Measurements from ENCODE around the gene PANK4. TPM values are rescaled to one million over a fixed set of nuclear protein-coding genes. Genes with fewer than 3 reads are reported as not detected.

PANK4 gene
- total RNA-seq, 6 experiments from 2014 or later, result 20.6 to 26.4 (median 24.0) TPM

GRCh38 chr1:2508180-2508579 is 18.2 kb downstream of the PANK4 start:
- H3K9me3 Mint-ChIP-seq, result no peaks in the 10 kb centered on the region
- H3K27ac Mint-ChIP-seq, result no peak overlapping the region
- no peak overlapping the region for H3K4me3 Mint-ChIP-seq
- no peak for DNase-seq
- TF ChIP-seq CTCF (IDR thresholded peaks at IDR 0.05), result no peak
- H3K4me1 Mint-ChIP-seq (ENCODE audit: low read depth), result no peaks in the 10 kb centered on the region
- peaks cover 7% of the 10 kb centered on the region for H3K27me3 Mint-ChIP-seq (ENCODE audit: insufficient read depth)
- H3K36me3 Mint-ChIP-seq (ENCODE audit: low read depth), result peaks cover 5% of the 10 kb centered on the region; the same call in 1 of the 2 replicates

GRCh38 chr1:2507744-2508155 is 18.6 kb downstream of the PANK4 start:
- no peaks in the 10 kb centered on the region for H3K4me1 Mint-ChIP-seq (ENCODE audit: low read depth)
- TF ChIP-seq CTCF (IDR thresholded peaks at IDR 0.05), result no peak
- no peak overlapping the region for H3K4me3 Mint-ChIP-seq
- peaks cover 5% of the 10 kb centered on the region; the same call in 1 of the 2 replicates for H3K36me3 Mint-ChIP-seq (ENCODE audit: low read depth)
- H3K27ac Mint-ChIP-seq, result no peak overlapping the region
- H3K27me3 Mint-ChIP-seq (ENCODE audit: insufficient read depth), result peaks cover 10% of the 10 kb centered on the region
- DNase-seq, result no peak
- no peaks in the 10 kb centered on the region for H3K9me3 Mint-ChIP-seq

GRCh38 chr1:2506901-2507565 is 19.4 kb downstream of the PANK4 start:
- Mint-ChIP-seq H3K9me3 (no peaks in the 10 kb centered on the region), H3K4me1 (ENCODE audit: low read depth) (no peaks in the 10 kb centered on the region), H3K4me3 (no peak overlapping the region), H3K36me3 (ENCODE audit: low read depth) (peaks cover 5% of the 10 kb centered on the region; the same call in 1 of the 2 replicates), H3K27ac (no peak overlapping the region), H3K27me3 (ENCODE audit: insufficient read depth) (peaks cover 11% of the 10 kb centered on the region)
- no peak for TF ChIP-seq CTCF (IDR thresholded peaks at IDR 0.05)
- no peak for DNase-seq

- H3K4me1 Mint-ChIP-seq (ENCODE audit: low read depth), result no peaks in the 10 kb centered on the region
- DNase-seq, result no peak
- H3K9me3 Mint-ChIP-seq, result no peaks in the 10 kb centered on the region
- no peak overlapping the region for H3K27ac Mint-ChIP-seq
- no peak for TF ChIP-seq CTCF (IDR thresholded peaks at IDR 0.05)
- no peak overlapping the region for H3K4me3 Mint-ChIP-seq
- H3K27me3 Mint-ChIP-seq (ENCODE audit: insufficient read depth), result peaks cover 11% of the 10 kb centered on the region
- peaks cover 5% of the 10 kb centered on the region; the same call in 1 of the 2 replicates for H3K36me3 Mint-ChIP-seq (ENCODE audit: low read depth)
Measured at GRCh38 chr1:2506007-2506860, 20.2 kb downstream of the PANK4 start.

- H3K9me3 Mint-ChIP-seq, result no peaks in the 10 kb centered on the region
- no peak overlapping the region for H3K4me3 Mint-ChIP-seq
- H3K27ac Mint-ChIP-seq, result no peak overlapping the region
- H3K36me3 Mint-ChIP-seq (ENCODE audit: low read depth), result peaks cover 5% of the 10 kb centered on the region; the same call in 1 of the 2 replicates
- no peak for TF ChIP-seq CTCF (IDR thresholded peaks at IDR 0.05)
- H3K4me1 Mint-ChIP-seq (ENCODE audit: low read depth), result no peaks in the 10 kb centered on the region
- DNase-seq, result no peak
- H3K27me3 Mint-ChIP-seq (ENCODE audit: insufficient read depth), result peaks cover 11% of the 10 kb centered on the region
Measured at GRCh38 chr1:2505461-2505994, 20.9 kb downstream of the PANK4 start.

Data from HFFc6 (cell line).